HL-60 (cell line): Measurements from ENCODE around the gene DOP1A.
A peak's percentile ranks its signal among the peaks of the same experiment; 100 is the strongest.

ENCODE experiments used
- DNase-seq, 2 experiments: peaks; one replicate each; pipeline ENCODE4 v3.0.0-alpha.2; 2010 to 2020; ENCODE audit warnings: low read depth in 1 of 2, low spot score in 1 of 2
- H3K27ac ChIP-seq: fragments of 250-450 bp; sonication (Bioruptor Pico); replicated peaks from 2 replicates; pipeline ENCODE4 v1.5.1; 2020; ENCODE audit warnings: mild to moderate bottlenecking, moderate library complexity
- H3K27me3 ChIP-seq: fragments of 250-450 bp; sonication (Bioruptor Pico); 2 replicates; pipeline ENCODE4 v1.5.1; 2021; ENCODE audit warnings: mild to moderate bottlenecking, moderate library complexity; ENCODE audit not compliant: insufficient read depth, poor library complexity, severe bottlenecking
- H3K4me3 ChIP-seq: replicated peaks from 2 replicates; pipeline ENCODE4 v1.5.1; 2011; ENCODE audit warnings: mild to moderate bottlenecking, control low read depth, low read length; ENCODE audit not compliant: insufficient read depth
- GABPA ChIP-seq: IDR thresholded peaks from 2 replicates; pipeline ENCODE4 v1.6.1; 2012; ENCODE audit warnings: low read depth
- POLR2AphosphoS5 ChIP-seq: IDR thresholded peaks from 2 replicates; pipeline ENCODE4 v1.6.1; 2012; ENCODE audit warnings: low read depth
- REST ChIP-seq: IDR thresholded peaks from 2 replicates; pipeline ENCODE4 v1.6.1; 2012; ENCODE audit warnings: low read depth; ENCODE audit not compliant: insufficient replicate concordance
- SPI1 ChIP-seq: IDR thresholded peaks from 2 replicates; pipeline ENCODE4 v1.6.1; 2012; ENCODE audit warnings: low read depth, mild to moderate bottlenecking, borderline replicate concordance
- TF ChIP-seq, protein P1 (sequence below): IDR thresholded peaks from one replicate; pipeline ENCODE4 v1.5.1; 2011; ENCODE audit warnings: low read length, control low read depth, inconsistent platforms; ENCODE audit not compliant: insufficient read depth

The DOP1A gene

GRCh38 chr6:83193747-83194566 is 126.5 kb downstream of the DOP1A start:
- H3K4me3 ChIP-seq = peak overlapping the region; percentile 79
- no peaks in the 10 kb centered on the region for H3K27me3 ChIP-seq
- no peak for DNase-seq
- TF ChIP-seq POLR2AphosphoS5 = no peak
- TF ChIP-seq GABPA = no peak
- TF ChIP-seq REST = no peak
- no peak for TF ChIP-seq SPI1
- TF ChIP-seq, protein P1, sequence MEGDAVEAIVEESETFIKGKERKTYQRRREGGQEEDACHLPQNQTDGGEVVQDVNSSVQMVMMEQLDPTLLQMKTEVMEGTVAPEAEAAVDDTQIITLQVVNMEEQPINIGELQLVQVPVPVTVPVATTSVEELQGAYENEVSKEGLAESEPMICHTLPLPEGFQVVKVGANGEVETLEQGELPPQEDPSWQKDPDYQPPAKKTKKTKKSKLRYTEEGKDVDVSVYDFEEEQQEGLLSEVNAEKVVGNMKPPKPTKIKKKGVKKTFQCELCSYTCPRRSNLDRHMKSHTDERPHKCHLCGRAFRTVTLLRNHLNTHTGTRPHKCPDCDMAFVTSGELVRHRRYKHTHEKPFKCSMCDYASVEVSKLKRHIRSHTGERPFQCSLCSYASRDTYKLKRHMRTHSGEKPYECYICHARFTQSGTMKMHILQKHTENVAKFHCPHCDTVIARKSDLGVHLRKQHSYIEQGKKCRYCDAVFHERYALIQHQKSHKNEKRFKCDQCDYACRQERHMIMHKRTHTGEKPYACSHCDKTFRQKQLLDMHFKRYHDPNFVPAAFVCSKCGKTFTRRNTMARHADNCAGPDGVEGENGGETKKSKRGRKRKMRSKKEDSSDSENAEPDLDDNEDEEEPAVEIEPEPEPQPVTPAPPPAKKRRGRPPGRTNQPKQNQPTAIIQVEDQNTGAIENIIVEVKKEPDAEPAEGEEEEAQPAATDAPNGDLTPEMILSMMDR = no peak
- no peak overlapping the region; the same call in 1 of the 2 replicates for H3K27ac ChIP-seq

- H3K4me3 ChIP-seq = no peak overlapping the region
- no peak overlapping the region for H3K27ac ChIP-seq
- no peaks in the 10 kb centered on the region for H3K27me3 ChIP-seq
- no peak for DNase-seq
- TF ChIP-seq, protein P1 = no peak
- no peak for TF ChIP-seq REST
- TF ChIP-seq GABPA = no peak
- TF ChIP-seq POLR2AphosphoS5 = no peak
- TF ChIP-seq SPI1 = no peak
These were observed 131.2 kb downstream of the DOP1A start for GRCh38 chr6:83198486-83199172.

- no peak overlapping the region for H3K27ac ChIP-seq
- DNase-seq = no peak
- TF ChIP-seq SPI1 = no peak
- TF ChIP-seq REST = no peak
- H3K27me3 ChIP-seq = no peaks in the 10 kb centered on the region
- no peak overlapping the region for H3K4me3 ChIP-seq
These were observed 131.8 kb downstream of the DOP1A start for GRCh38 chr6:83199173-83199862.
